HepG2 (cell line): ENCODE results near the gene WDR11.

Experiments
- ATF6 ChIP-seq: sonication (generic); formaldehyde crosslinking; conservative IDR thresholded peaks from 2 replicates; pipeline ENCODE4 v1.4.0; 2020; ENCODE audit warnings: missing genetic modification reagents
- HNRNPK ChIP-seq: fragments of 200-400 bp; formaldehyde crosslinking; IDR thresholded peaks from 2 replicates; pipeline ENCODE4 v1.6.1; 2018; ENCODE audit warnings: low read length, low read depth, moderate library complexity, mild to moderate bottlenecking; ENCODE audit not compliant: poor library complexity, severe bottlenecking
- ISL2 ChIP-seq: sonication (generic); formaldehyde crosslinking; IDR thresholded peaks from 2 replicates; pipeline ENCODE4 v1.5.0; 2020; ENCODE audit warnings: missing genetic modification reagents
- NR3C1 ChIP-seq: sonication (generic); formaldehyde crosslinking; IDR thresholded peaks from 2 replicates; pipeline ENCODE4 v1.4.0; 2020; ENCODE audit warnings: missing genetic modification reagents
- SRSF4 ChIP-seq: fragments of 200-400 bp; formaldehyde crosslinking; IDR thresholded peaks from one replicate; pipeline ENCODE4 v1.6.1; 2018; ENCODE audit warnings: mild to moderate bottlenecking, low read depth, low read length, moderate library complexity; ENCODE audit not compliant: poor library complexity, severe bottlenecking
- ZSCAN29 ChIP-seq: sonication (generic); formaldehyde crosslinking; conservative IDR thresholded peaks from 2 replicates; pipeline ENCODE4 v1.4.0; 2020; ENCODE audit warnings: mild to moderate bottlenecking, missing genetic modification reagents
- TF ChIP-seq, protein P1 (sequence below): sonication (generic); formaldehyde crosslinking; IDR thresholded peaks from 2 replicates; pipeline ENCODE4 v1.4.0; 2020; ENCODE audit warnings: mild to moderate bottlenecking, missing genetic modification reagents
- TF ChIP-seq, protein P2 (sequence below): sonication (generic); formaldehyde crosslinking; IDR thresholded peaks from 2 replicates; pipeline ENCODE4 v1.5.1; 2020; ENCODE audit warnings: mild to moderate bottlenecking, missing genetic modification reagents, moderate library complexity

DNA sequence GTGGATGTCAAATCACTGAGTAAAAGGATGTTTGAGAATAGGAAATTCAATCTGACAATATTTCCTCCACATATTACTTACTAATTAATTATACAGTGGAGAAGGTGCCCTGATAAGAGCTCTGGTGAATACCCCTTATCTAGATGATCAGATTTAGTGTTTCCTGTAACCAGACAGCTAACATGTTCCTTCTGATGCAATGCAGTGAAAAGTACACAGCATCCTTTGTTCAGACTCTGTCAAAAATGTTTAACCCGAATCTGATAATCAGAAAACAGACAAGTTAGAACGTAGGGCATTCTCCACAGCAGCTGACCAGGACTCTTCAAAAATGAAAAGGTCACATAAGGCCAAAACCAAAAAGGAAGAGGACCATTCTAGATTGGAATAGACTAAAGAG is 46.2 kb downstream of the WDR11 start:
- no peak for TF ChIP-seq SRSF4
- TF ChIP-seq, protein P1, sequence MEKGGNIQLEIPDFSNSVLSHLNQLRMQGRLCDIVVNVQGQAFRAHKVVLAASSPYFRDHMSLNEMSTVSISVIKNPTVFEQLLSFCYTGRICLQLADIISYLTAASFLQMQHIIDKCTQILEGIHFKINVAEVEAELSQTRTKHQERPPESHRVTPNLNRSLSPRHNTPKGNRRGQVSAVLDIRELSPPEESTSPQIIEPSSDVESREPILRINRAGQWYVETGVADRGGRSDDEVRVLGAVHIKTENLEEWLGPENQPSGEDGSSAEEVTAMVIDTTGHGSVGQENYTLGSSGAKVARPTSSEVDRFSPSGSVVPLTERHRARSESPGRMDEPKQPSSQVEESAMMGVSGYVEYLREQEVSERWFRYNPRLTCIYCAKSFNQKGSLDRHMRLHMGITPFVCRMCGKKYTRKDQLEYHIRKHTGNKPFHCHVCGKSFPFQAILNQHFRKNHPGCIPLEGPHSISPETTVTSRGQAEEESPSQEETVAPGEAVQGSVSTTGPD (CRISPR knock-in tag) = no peak
- no peak for TF ChIP-seq HNRNPK
- no peak for TF ChIP-seq NR3C1
- TF ChIP-seq ZSCAN29 (CRISPR knock-in tag) = no peak
- TF ChIP-seq ATF6 (CRISPR knock-in tag) = no peak
- TF ChIP-seq, protein P2, sequence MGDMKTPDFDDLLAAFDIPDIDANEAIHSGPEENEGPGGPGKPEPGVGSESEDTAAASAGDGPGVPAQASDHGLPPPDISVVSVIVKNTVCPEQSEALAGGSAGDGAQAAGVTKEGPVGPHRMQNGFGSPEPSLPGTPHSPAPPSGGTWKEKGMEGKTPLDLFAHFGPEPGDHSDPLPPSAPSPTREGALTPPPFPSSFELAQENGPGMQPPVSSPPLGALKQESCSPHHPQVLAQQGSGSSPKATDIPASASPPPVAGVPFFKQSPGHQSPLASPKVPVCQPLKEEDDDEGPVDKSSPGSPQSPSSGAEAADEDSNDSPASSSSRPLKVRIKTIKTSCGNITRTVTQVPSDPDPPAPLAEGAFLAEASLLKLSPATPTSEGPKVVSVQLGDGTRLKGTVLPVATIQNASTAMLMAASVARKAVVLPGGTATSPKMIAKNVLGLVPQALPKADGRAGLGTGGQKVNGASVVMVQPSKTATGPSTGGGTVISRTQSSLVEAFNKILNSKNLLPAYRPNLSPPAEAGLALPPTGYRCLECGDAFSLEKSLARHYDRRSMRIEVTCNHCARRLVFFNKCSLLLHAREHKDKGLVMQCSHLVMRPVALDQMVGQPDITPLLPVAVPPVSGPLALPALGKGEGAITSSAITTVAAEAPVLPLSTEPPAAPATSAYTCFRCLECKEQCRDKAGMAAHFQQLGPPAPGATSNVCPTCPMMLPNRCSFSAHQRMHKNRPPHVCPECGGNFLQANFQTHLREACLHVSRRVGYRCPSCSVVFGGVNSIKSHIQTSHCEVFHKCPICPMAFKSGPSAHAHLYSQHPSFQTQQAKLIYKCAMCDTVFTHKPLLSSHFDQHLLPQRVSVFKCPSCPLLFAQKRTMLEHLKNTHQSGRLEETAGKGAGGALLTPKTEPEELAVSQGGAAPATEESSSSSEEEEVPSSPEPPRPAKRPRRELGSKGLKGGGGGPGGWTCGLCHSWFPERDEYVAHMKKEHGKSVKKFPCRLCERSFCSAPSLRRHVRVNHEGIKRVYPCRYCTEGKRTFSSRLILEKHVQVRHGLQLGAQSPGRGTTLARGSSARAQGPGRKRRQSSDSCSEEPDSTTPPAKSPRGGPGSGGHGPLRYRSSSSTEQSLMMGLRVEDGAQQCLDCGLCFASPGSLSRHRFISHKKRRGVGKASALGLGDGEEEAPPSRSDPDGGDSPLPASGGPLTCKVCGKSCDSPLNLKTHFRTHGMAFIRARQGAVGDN = no peak
- peak; percentile 36; the same call in 1 of the 2 replicates for TF ChIP-seq ISL2
